HL-60 (cell line): ENCODE results near the gene CACNA1C.

Experiments used
- GABPA ChIP-seq: IDR thresholded peaks from 2 replicates; pipeline ENCODE4 v1.6.1; 2012; ENCODE audit warnings: low read depth
- POLR2AphosphoS5 ChIP-seq: IDR thresholded peaks from 2 replicates; pipeline ENCODE4 v1.6.1; 2012; ENCODE audit warnings: low read depth
- TF ChIP-seq, protein P1 (sequence below): IDR thresholded peaks from one replicate; pipeline ENCODE4 v1.5.1; 2011; ENCODE audit warnings: low read length, control low read depth, inconsistent platforms; ENCODE audit not compliant: insufficient read depth
- TF ChIP-seq, protein P2 (sequence below): IDR thresholded peaks from 2 replicates; pipeline ENCODE4 v1.6.1; 2012; ENCODE audit warnings: low read depth; ENCODE audit not compliant: insufficient replicate concordance

DNA sequence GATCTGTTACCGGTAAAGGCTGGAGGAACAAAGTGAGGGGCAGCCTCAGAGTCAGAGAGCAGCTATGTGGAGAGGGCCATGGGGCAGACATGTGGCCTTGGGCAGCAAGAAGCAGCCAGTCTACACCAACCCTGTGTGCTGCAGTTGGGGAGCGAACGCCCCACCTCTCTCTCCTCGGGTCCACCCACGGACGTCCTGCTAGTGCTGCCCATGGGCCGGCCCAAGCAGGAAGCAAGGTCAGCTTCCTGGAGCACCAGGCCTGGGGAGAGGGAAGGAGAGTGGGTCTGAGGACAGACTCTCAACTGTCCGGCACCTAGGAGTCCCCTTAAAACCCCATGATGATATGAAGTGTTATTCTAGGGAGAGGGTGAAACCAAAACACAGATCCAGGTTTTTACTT lies 487.2 kb downstream of the CACNA1C start:
- TF ChIP-seq, protein P1, sequence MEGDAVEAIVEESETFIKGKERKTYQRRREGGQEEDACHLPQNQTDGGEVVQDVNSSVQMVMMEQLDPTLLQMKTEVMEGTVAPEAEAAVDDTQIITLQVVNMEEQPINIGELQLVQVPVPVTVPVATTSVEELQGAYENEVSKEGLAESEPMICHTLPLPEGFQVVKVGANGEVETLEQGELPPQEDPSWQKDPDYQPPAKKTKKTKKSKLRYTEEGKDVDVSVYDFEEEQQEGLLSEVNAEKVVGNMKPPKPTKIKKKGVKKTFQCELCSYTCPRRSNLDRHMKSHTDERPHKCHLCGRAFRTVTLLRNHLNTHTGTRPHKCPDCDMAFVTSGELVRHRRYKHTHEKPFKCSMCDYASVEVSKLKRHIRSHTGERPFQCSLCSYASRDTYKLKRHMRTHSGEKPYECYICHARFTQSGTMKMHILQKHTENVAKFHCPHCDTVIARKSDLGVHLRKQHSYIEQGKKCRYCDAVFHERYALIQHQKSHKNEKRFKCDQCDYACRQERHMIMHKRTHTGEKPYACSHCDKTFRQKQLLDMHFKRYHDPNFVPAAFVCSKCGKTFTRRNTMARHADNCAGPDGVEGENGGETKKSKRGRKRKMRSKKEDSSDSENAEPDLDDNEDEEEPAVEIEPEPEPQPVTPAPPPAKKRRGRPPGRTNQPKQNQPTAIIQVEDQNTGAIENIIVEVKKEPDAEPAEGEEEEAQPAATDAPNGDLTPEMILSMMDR: no peak
- TF ChIP-seq, protein P2, sequence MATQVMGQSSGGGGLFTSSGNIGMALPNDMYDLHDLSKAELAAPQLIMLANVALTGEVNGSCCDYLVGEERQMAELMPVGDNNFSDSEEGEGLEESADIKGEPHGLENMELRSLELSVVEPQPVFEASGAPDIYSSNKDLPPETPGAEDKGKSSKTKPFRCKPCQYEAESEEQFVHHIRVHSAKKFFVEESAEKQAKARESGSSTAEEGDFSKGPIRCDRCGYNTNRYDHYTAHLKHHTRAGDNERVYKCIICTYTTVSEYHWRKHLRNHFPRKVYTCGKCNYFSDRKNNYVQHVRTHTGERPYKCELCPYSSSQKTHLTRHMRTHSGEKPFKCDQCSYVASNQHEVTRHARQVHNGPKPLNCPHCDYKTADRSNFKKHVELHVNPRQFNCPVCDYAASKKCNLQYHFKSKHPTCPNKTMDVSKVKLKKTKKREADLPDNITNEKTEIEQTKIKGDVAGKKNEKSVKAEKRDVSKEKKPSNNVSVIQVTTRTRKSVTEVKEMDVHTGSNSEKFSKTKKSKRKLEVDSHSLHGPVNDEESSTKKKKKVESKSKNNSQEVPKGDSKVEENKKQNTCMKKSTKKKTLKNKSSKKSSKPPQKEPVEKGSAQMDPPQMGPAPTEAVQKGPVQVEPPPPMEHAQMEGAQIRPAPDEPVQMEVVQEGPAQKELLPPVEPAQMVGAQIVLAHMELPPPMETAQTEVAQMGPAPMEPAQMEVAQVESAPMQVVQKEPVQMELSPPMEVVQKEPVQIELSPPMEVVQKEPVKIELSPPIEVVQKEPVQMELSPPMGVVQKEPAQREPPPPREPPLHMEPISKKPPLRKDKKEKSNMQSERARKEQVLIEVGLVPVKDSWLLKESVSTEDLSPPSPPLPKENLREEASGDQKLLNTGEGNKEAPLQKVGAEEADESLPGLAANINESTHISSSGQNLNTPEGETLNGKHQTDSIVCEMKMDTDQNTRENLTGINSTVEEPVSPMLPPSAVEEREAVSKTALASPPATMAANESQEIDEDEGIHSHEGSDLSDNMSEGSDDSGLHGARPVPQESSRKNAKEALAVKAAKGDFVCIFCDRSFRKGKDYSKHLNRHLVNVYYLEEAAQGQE: no peak
- TF ChIP-seq POLR2AphosphoS5 (no peak), GABPA (no peak)
